Smooth muscle cell of the brain vasculature (primary cell): ENCODE data around the gene IGLL1.
"Not testable (repeated sequence)": the region's sequence is repeated elsewhere in the genome, so short reads cannot be mapped to it uniquely, and the experiment has no call there.

Experiments used
- DNase-seq: peaks from one replicate; pipeline ENCODE4 v3.0.0-alpha.2; 2012; ENCODE audit warnings: low read depth, low spot score

IGLL1 gene

GRCh38 chr22:23563111-23563510 lies 17.0 kb downstream of the IGLL1 start:
- DNase-seq: no peak

- no peak for DNase-seq
Observed at GRCh38 chr22:23562186-23562585, 17.9 kb downstream of the IGLL1 start.

GRCh38 chr22:23561025-23561510 lies 19.0 kb downstream of the IGLL1 start:
- not testable (repeated sequence) for DNase-seq

GRCh38 chr22:23560215-23560614 lies 19.9 kb downstream of the IGLL1 start:
- DNase-seq: not testable (repeated sequence)

GRCh38 chr22:23557467-23557866 lies 22.6 kb downstream of the IGLL1 start:
- no peak for DNase-seq

GRCh38 chr22:23557036-23557435 lies 23.1 kb downstream of the IGLL1 start:
- DNase-seq: no peak

- no peak for DNase-seq
Observed at GRCh38 chr22:23556026-23556620, 24.0 kb downstream of the IGLL1 start.

- DNase-seq: no peak
Observed at GRCh38 chr22:23555118-23555517, 25.0 kb downstream of the IGLL1 start.

GRCh38 chr22:23553924-23554870 lies 25.9 kb downstream of the IGLL1 start:
- no peak for DNase-seq

GRCh38 chr22:23553438-23553837 lies 26.7 kb downstream of the IGLL1 start:
- no peak for DNase-seq

GRCh38 chr22:23552573-23552972 lies 27.5 kb downstream of the IGLL1 start:
- no peak for DNase-seq

- no peak for DNase-seq
Observed at GRCh38 chr22:23551385-23551784, 28.7 kb downstream of the IGLL1 start.

GRCh38 chr22:23550049-23550650 lies 29.9 kb downstream of the IGLL1 start:
- no peak for DNase-seq

- no peak for DNase-seq
Observed at GRCh38 chr22:23549198-23549595, 30.9 kb downstream of the IGLL1 start.

GRCh38 chr22:23548501-23549197 lies 31.4 kb downstream of the IGLL1 start:
- DNase-seq: no peak

GRCh38 chr22:23547818-23548500 lies 32.1 kb downstream of the IGLL1 start:
- DNase-seq: no peak

GRCh38 chr22:23547382-23547781 lies 32.7 kb downstream of the IGLL1 start:
- DNase-seq: not testable (repeated sequence)

- DNase-seq: no peak
Observed at GRCh38 chr22:23544852-23545251, 35.2 kb downstream of the IGLL1 start.

GRCh38 chr22:23543506-23544000 lies 36.5 kb downstream of the IGLL1 start:
- DNase-seq: not testable (repeated sequence)

- no peak for DNase-seq
Observed at GRCh38 chr22:23542933-23543332, 37.2 kb downstream of the IGLL1 start.

GRCh38 chr22:23542391-23542790 lies 37.7 kb downstream of the IGLL1 start:
- not testable (repeated sequence) for DNase-seq
